HL-60 (cell line): ENCODE data around the gene PANK2.
"Not testable (repeated sequence)": the region's sequence is repeated elsewhere in the genome, so short reads cannot be mapped to it uniquely, and the experiment has no call there.

Experiments
- DNase-seq, 2 experiments: peaks; one replicate each; pipeline ENCODE4 v3.0.0-alpha.2; 2010 to 2020; ENCODE audit warnings: low read depth in 1 of 2, low spot score in 1 of 2
- H3K27ac ChIP-seq: fragments of 250-450 bp; sonication (Bioruptor Pico); replicated peaks from 2 replicates; pipeline ENCODE4 v1.5.1; 2020; ENCODE audit warnings: mild to moderate bottlenecking, moderate library complexity
- H3K27me3 ChIP-seq: fragments of 250-450 bp; sonication (Bioruptor Pico); 2 replicates; pipeline ENCODE4 v1.5.1; 2021; ENCODE audit warnings: mild to moderate bottlenecking, moderate library complexity; ENCODE audit not compliant: insufficient read depth, poor library complexity, severe bottlenecking
- H3K4me3 ChIP-seq: replicated peaks from 2 replicates; pipeline ENCODE4 v1.5.1; 2011; ENCODE audit warnings: mild to moderate bottlenecking, control low read depth, low read length; ENCODE audit not compliant: insufficient read depth
- CTCF ChIP-seq: IDR thresholded peaks from one replicate; pipeline ENCODE4 v1.5.1; 2011; ENCODE audit warnings: low read length, control low read depth, inconsistent platforms; ENCODE audit not compliant: insufficient read depth
- GABPA ChIP-seq: IDR thresholded peaks from 2 replicates; pipeline ENCODE4 v1.6.1; 2012; ENCODE audit warnings: low read depth
- POLR2AphosphoS5 ChIP-seq: IDR thresholded peaks from 2 replicates; pipeline ENCODE4 v1.6.1; 2012; ENCODE audit warnings: low read depth
- REST ChIP-seq: IDR thresholded peaks from 2 replicates; pipeline ENCODE4 v1.6.1; 2012; ENCODE audit warnings: low read depth; ENCODE audit not compliant: insufficient replicate concordance
- SPI1 ChIP-seq: IDR thresholded peaks from 2 replicates; pipeline ENCODE4 v1.6.1; 2012; ENCODE audit warnings: low read depth, mild to moderate bottlenecking, borderline replicate concordance

PANK2 gene

GRCh38 chr20:3874194-3874844 lies 14.9 kb upstream of the PANK2 start:
- Histone ChIP-seq H3K27me3 (no peaks in the 10 kb centered on the region), H3K27ac (no peak overlapping the region), H3K4me3 (no peak overlapping the region)
- no peak for DNase-seq
- TF ChIP-seq POLR2AphosphoS5 (no peak), SPI1 (no peak)

GRCh38 chr20:3875378-3875974 lies 13.7 kb upstream of the PANK2 start:
- Histone ChIP-seq H3K27me3 (no peaks in the 10 kb centered on the region), H3K4me3 (no peak overlapping the region), H3K27ac (no peak overlapping the region)
- no peak for TF ChIP-seq REST
- peak; percentile 74; the same call in 1 of the 2 replicates for TF ChIP-seq SPI1
- no peak for TF ChIP-seq CTCF
- TF ChIP-seq GABPA, result no peak
- peak in 1 of 2 experiments; percentile 32 for DNase-seq

- no peak for DNase-seq
- no peak overlapping the region for H3K4me3 ChIP-seq
- no peak overlapping the region for H3K27ac ChIP-seq
- H3K27me3 ChIP-seq, result no peaks in the 10 kb centered on the region
- TF ChIP-seq GABPA (no peak), POLR2AphosphoS5 (no peak), SPI1 (no peak), CTCF (no peak), REST (no peak)
Observed at GRCh38 chr20:3876000-3876399, 13.2 kb upstream of the PANK2 start.

- DNase-seq, result no peak
- Histone ChIP-seq H3K27me3 (no peaks in the 10 kb centered on the region), H3K27ac (no peak overlapping the region), H3K4me3 (no peak overlapping the region)
- TF ChIP-seq CTCF (no peak), POLR2AphosphoS5 (no peak), REST (no peak)
Observed at GRCh38 chr20:3876676-3877075, 12.5 kb upstream of the PANK2 start.

GRCh38 chr20:3878921-3879274 lies 10.3 kb upstream of the PANK2 start:
- not testable (repeated sequence) for H3K27me3 ChIP-seq, H3K27ac ChIP-seq, DNase-seq, H3K4me3 ChIP-seq
